Activated CD4-positive, alpha-beta memory T cell treated with anti-CD3 and anti-CD28 coated beads, Interleukin-2, amount 10 ng/mL, durations not matched to agents 7 days and 5 days (primary cell): ENCODE data around the gene NDRG2. TPM values are rescaled to one million over a fixed set of nuclear protein-coding genes. Genes with fewer than 3 reads are reported as not detected.

Source experiments
- CTCF ChIA-PET: fragments of 350-600 bp; sonication (Branson Sonifier 250); formaldehyde crosslinking; loops from one replicate; lab custom pipeline; 2021; ENCODE audit warnings: antibody characterized with exemption, inconsistent platforms; lab: Charles Lee
- POLR2A ChIA-PET: fragments of 350-600 bp; sonication (Branson Sonifier 250); formaldehyde crosslinking; loops from one replicate; lab custom pipeline; 2021; ENCODE audit warnings: antibody characterized with exemption; lab: Charles Lee
- DNase-seq: peaks from one replicate; pipeline ENCODE4 v3.0.0-alpha.2; 2020
- H3K27ac Mint-ChIP-seq: one replicate; pipeline ENCODE4 v1.8.0; 2021; ENCODE audit warnings: mild to moderate bottlenecking, mixed read lengths
- H3K27me3 Mint-ChIP-seq: one replicate; pipeline ENCODE4 v1.8.0; 2021; ENCODE audit warnings: mixed read lengths
- H3K36me3 Mint-ChIP-seq: one replicate; pipeline ENCODE4 v1.8.0; 2021; ENCODE audit warnings: low read depth, mixed read lengths
- H3K4me1 Mint-ChIP-seq: one replicate; pipeline ENCODE4 v1.8.0; 2021; ENCODE audit warnings: mixed read lengths
- H3K4me3 Mint-ChIP-seq: one replicate; pipeline ENCODE4 v1.8.0; 2021; ENCODE audit warnings: mild to moderate bottlenecking, mixed read lengths
- H3K9me3 Mint-ChIP-seq: one replicate; pipeline ENCODE4 v1.8.0; 2021; ENCODE audit warnings: mixed read lengths
- total RNA-seq, 2 experiments: library from RNA; stranded (reverse); gene quantifications; one replicate each; pipeline ENCODE4 v1.2.3, GENCODE V29; 2021

Gene NDRG2
- 1 to 10 TPM; 8.3 to 8.5 TPM for total RNA-seq

DNA sequence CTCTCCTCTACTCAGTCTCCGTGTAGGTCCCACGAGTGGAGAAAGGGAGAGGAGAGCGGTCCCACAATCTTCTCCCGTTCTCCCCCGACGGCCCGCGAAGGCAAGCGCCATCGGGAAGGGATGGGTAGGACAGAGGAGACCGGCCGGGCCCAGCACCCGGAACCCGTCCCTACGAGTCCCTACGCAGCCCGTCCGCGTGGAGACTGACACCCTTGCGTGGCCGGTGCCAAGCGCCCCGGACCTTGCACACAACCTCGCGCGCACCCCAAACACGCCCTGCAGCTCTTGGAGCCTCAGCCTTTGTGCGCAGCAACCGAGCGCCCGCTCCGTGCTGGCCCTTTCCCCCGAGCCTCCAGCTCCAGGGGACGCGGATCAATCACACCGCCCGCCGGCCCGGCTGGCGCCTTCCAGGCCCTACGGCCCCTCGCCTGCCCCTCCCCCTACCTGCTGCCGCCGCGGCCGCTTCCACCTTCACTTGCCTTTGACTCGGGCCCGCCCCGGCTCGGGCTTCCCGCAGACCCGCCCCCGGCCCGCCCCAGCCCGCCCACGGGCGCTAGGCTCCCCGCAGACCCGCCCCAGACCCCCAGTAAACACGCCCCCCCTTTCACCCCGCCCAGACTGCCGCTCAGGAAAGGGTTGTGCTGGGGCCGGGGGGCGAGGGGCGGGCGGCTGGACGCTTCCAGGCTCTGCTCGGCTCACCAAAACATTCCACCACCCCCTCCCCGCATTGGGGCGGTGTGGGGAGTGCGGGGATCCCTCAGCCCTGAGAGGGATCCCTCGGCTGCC lies at the start of gene NDRG2:
NDRG2 (minus strand) TSS at position 477 of the 786 bp plus-strand sequence. CDS start 1,746 bp downstream, outside the sequence.
- no peaks in the 10 kb centered on the region for H3K36me3 Mint-ChIP-seq
- H3K27ac Mint-ChIP-seq: no peak within 1 kb of the TSS
- H3K4me3 Mint-ChIP-seq: peak within 1 kb of the TSS; percentile 69
- H3K9me3 Mint-ChIP-seq: no peaks in the 10 kb centered on the region
- ChIA-PET CTCF (interaction anchor here (1.3 to 2.0 kb wide), 3 partner anchors 10 to 79 kb away, joined by 3 to 16 read pairs (median 5); no protein-coding TSS in a partner anchor), POLR2A (interaction anchor here (1.0 kb wide), 1 partner anchor 80 kb away, joined by 3 read pairs; no protein-coding TSS in a partner anchor)
- peak; percentile 74 for DNase-seq
- H3K4me1 Mint-ChIP-seq: peaks cover 11% of the 10 kb centered on the region
- H3K27me3 Mint-ChIP-seq: peaks cover 34% of the 10 kb centered on the region

DNA sequence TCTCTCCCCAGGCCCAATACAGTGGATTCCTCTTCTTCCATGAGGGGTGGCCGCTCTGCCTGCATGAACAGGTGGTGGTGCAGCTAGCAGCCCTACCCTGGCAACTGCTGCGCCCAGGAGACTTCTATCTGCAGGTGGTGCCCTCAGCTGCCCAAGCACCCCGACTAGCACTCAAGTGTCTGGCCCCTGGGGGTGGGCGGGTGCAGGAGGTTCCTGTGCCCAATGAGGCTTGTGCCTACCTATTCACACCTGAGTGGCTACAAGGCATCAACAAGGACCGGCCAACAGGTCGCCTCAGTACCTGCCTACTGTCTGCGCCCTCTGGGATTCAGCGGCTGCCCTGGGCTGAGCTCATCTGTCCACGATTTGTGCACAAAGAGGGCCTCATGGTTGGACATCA lies 49.1 kb upstream of the NDRG2 start:
- Mint-ChIP-seq H3K36me3 (no peaks in the 10 kb centered on the region), H3K9me3 (no peaks in the 10 kb centered on the region), H3K27me3 (peaks cover 45% of the 10 kb centered on the region), H3K4me3 (no peak overlapping the region), H3K27ac (no peak overlapping the region), H3K4me1 (peaks cover 34% of the 10 kb centered on the region)
- ChIA-PET POLR2A (interaction anchor here (1.4 kb wide), 1 partner anchor 13 kb away, joined by 3 read pairs; no protein-coding TSS in a partner anchor), CTCF (no interaction called here)
- DNase-seq: no peak

DNA sequence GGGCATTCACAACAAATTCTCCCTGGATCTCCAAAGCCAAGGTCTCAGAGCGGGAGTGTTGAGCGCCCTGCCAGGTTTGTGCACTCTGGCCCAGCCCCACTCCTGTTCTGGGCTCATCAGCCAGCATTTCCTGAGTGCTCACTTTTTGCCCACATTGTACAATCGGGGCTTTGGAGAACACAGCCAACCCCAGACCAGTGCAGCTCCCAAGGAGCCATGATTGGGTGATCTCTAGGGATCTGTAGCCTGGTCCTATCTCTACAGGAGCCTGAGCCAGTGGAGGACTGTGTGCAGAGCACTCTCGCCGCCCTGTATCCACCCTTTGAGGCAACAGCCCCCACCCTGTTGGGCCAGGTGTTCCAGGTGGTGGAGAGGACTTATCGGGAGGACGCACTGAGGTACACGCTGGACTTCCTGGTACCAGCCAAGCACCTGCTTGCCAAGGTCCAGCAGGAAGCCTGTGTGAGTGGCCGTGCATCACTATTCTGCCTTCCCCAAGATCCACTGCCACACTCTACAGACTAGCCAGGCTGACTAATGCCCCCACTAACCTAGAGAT lies 48.0 kb upstream of the NDRG2 start:
- POLR2A ChIA-PET: interaction anchor here (1.4 to 3.0 kb wide), 3 partner anchors 11 to 16 kb away, joined by 3 to 19 read pairs (median 9); no protein-coding TSS in a partner anchor
- Mint-ChIP-seq H3K4me3 (no peak overlapping the region), H3K9me3 (no peaks in the 10 kb centered on the region), H3K4me1 (peaks cover 39% of the 10 kb centered on the region), H3K36me3 (peaks cover 2% of the 10 kb centered on the region), H3K27ac (no peak overlapping the region), H3K27me3 (peaks cover 54% of the 10 kb centered on the region)
- CTCF ChIA-PET: interaction anchor here (1.4 to 3.7 kb wide), 2 partner anchors 29 to 31 kb away, joined by 3 to 20 read pairs; partner anchors contain the start of gene TMEM253
- DNase-seq: no peak

GRCh38 chr14:21072031-21072473 lies 47.2 kb upstream of the NDRG2 start:
- no peaks in the 10 kb centered on the region for H3K9me3 Mint-ChIP-seq
- peaks cover 2% of the 10 kb centered on the region for H3K36me3 Mint-ChIP-seq
- H3K27me3 Mint-ChIP-seq: peaks cover 61% of the 10 kb centered on the region
- POLR2A ChIA-PET: interaction anchor here (1.1 to 3.0 kb wide), 6 partner anchors 10 to 56 kb away, joined by 3 to 19 read pairs (median 6); no protein-coding TSS in a partner anchor
- H3K4me1 Mint-ChIP-seq: peaks cover 39% of the 10 kb centered on the region
- CTCF ChIA-PET: interaction anchor here (0.9 to 3.7 kb wide), 10 partner anchors 15 to 66 kb away, joined by 3 to 20 read pairs (median 4); partner anchors contain the start of gene TMEM253
- peak overlapping the region; percentile 65 for H3K4me3 Mint-ChIP-seq
- H3K27ac Mint-ChIP-seq: no peak overlapping the region
- no peak for DNase-seq

DNA sequence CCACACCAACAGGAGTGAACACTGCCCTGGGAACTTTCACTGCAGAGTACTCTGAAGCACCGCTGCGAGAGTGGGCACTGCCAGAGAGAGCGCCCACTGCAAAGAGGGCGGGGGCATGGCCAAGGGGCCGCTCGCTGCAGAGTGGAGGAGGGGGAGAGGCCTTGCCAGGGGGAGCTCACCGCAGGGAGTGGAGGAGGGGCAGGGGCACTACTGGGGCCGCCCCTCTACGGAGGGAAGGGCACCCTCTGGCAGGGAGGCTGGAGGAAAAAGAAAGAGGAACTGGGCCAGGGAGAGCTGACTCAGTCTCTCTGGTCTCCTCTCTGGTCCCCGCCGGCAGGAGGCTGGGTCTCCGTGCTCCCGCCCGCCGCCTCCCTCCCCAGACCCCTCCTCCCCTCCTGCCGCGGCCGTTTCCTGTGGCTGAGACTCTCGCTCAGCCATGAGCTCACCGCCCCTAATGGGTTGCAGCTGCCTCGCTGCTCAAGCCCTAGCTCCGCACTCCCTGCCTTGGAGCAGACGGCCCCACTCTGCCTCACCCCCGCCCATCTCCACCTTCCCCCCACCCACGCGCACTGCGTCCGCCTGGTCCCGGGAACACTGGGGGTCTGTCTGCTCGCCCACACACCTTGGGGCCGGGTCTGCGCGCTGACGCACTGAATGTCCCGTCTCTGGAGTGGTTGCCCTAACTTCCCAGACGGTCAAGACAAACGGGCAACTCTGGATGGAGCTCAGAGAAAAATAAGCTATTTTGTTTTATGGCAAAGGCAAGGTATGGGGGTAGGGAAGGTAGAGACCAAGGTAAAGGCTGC lies 46.6 kb upstream of the NDRG2 start:
- DNase-seq: peak; percentile 66
- Mint-ChIP-seq H3K36me3 (peaks cover 2% of the 10 kb centered on the region), H3K27ac (no peak overlapping the region), H3K4me3 (peak overlapping the region; percentile 65), H3K9me3 (no peaks in the 10 kb centered on the region), H3K4me1 (peaks cover 39% of the 10 kb centered on the region), H3K27me3 (peaks cover 67% of the 10 kb centered on the region)
- ChIA-PET POLR2A (interaction anchor here (1.0 to 3.0 kb wide), 8 partner anchors 10 to 78 kb away, joined by 3 to 19 read pairs (median 4); no protein-coding TSS in a partner anchor), CTCF (interaction anchor here (0.9 to 3.7 kb wide), 10 partner anchors 16 to 65 kb away, joined by 3 to 20 read pairs (median 4); partner anchors contain the start of gene TMEM253)

- peak overlapping the region; percentile 65 for H3K4me3 Mint-ChIP-seq
- ChIA-PET POLR2A (interaction anchor here (0.8 to 3.0 kb wide), 10 partner anchors 9 to 77 kb away, joined by 3 to 19 read pairs (median 4); no protein-coding TSS in a partner anchor), CTCF (interaction anchor here (0.9 to 3.7 kb wide), 9 partner anchors 17 to 64 kb away, joined by 3 to 20 read pairs (median 4); no protein-coding TSS in a partner anchor)
- no peak for DNase-seq
- peak overlapping the region; percentile 6 for H3K27ac Mint-ChIP-seq
- H3K27me3 Mint-ChIP-seq: peaks cover 72% of the 10 kb centered on the region
- no peaks in the 10 kb centered on the region for H3K9me3 Mint-ChIP-seq
- peaks cover 2% of the 10 kb centered on the region for H3K36me3 Mint-ChIP-seq
- H3K4me1 Mint-ChIP-seq: peaks cover 39% of the 10 kb centered on the region
These were observed 45.9 kb upstream of the NDRG2 start for GRCh38 chr14:21070610-21071224.

- peak within 1 kb of the TSS; percentile 65 for H3K4me3 Mint-ChIP-seq
- peaks cover 77% of the 10 kb centered on the region for H3K27me3 Mint-ChIP-seq
- peaks cover 2% of the 10 kb centered on the region for H3K36me3 Mint-ChIP-seq
- ChIA-PET CTCF (interaction anchor here (1.9 to 3.7 kb wide), 5 partner anchors 17 to 55 kb away, joined by 4 to 20 read pairs (median 14); no protein-coding TSS in a partner anchor), POLR2A (interaction anchor here (0.8 to 3.0 kb wide), 6 partner anchors 14 to 77 kb away, joined by 3 to 19 read pairs (median 4); no protein-coding TSS in a partner anchor)
- no peaks in the 10 kb centered on the region for H3K9me3 Mint-ChIP-seq
- peaks cover 39% of the 10 kb centered on the region for H3K4me1 Mint-ChIP-seq
- no peak for DNase-seq
- H3K27ac Mint-ChIP-seq: peak within 1 kb of the TSS; percentile 6
These were observed 45.3 kb upstream of the NDRG2 start, which contains the start of gene ARHGEF40 for GRCh38 chr14:21070083-21070609. Gene ARHGEF40 (plus strand): TSS chr14:21070304. CDS start chr14:21070397, 93 bp downstream.

- peaks cover 39% of the 10 kb centered on the region for H3K4me1 Mint-ChIP-seq
- H3K4me3 Mint-ChIP-seq: peak overlapping the region; percentile 47
- POLR2A ChIA-PET: interaction anchor here (1.0 to 3.0 kb wide), 6 partner anchors 14 to 76 kb away, joined by 3 to 19 read pairs (median 5); no protein-coding TSS in a partner anchor
- no peak overlapping the region for H3K27ac Mint-ChIP-seq
- no peaks in the 10 kb centered on the region for H3K9me3 Mint-ChIP-seq
- H3K27me3 Mint-ChIP-seq: peaks cover 79% of the 10 kb centered on the region
- no peak for DNase-seq
- CTCF ChIA-PET: interaction anchor here (1.5 to 3.7 kb wide), 9 partner anchors 18 to 55 kb away, joined by 5 to 52 read pairs (median 10); no protein-coding TSS in a partner anchor
- H3K36me3 Mint-ChIP-seq: peaks cover 2% of the 10 kb centered on the region
These were observed 44.7 kb upstream of the NDRG2 start for GRCh38 chr14:21069388-21070082.

DNA sequence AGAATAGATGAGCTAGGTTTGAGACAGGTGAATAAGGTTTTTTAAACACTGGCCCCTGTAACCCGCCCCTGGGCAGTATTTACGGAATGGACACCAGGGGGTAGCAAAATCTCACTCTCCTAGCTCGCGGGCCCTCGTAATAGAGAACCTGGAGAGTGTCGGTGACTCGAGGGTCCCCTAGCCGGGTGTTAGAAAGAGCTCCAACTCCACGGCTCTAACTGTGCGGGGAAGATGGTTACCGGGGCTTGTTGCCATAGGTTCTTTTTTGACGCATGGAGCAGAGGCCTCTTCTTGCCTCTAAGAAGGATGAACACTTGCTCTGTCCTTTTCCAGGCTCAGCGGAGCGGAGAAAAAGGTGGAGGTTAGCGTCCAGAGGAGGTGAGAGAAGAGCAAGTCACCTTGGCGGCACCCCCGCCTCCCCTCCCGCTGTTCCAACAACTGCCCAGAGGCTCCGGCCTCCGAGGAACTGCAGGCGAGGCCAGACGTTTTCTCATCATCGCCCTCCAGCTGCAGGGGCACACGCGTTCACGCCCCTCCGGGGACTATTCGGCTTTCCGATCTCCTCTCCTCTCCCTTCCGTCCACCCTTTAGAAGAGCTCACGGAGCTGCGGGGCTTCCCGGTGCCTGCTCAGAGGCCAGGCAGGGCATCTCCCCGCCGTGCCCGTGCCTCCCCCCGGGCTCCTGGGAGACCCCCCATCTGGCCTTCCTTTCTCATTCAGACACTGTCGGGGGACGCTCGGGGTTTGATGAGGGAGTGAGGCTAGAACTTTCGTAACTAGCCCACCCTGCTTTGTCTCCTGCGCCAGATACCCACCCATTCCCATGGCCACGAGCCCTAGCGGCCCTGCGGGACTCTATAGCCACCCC lies 43.9 kb upstream of the NDRG2 start:
- no peaks in the 10 kb centered on the region for H3K9me3 Mint-ChIP-seq
- peaks cover 39% of the 10 kb centered on the region for H3K4me1 Mint-ChIP-seq
- no peak overlapping the region for H3K27ac Mint-ChIP-seq
- H3K4me3 Mint-ChIP-seq: peak overlapping the region; percentile 10
- peaks cover 2% of the 10 kb centered on the region for H3K36me3 Mint-ChIP-seq
- POLR2A ChIA-PET: interaction anchor here (0.9 to 1.4 kb wide), 4 partner anchors 19 to 54 kb away, joined by 4 to 6 read pairs (median 4); no protein-coding TSS in a partner anchor
- peak; percentile 45 for DNase-seq
- peaks cover 80% of the 10 kb centered on the region for H3K27me3 Mint-ChIP-seq
- CTCF ChIA-PET: interaction anchor here (0.6 to 3.6 kb wide), 13 partner anchors 10 to 78 kb away, joined by 3 to 52 read pairs (median 9); partner anchors contain the start of gene TMEM253
